Fibroblast of the conjunctiva (primary cell): ENCODE results near the gene UBAC1.
A peak's percentile ranks its signal among the peaks of the same experiment; 100 is the strongest.

Experiments used
- DNase-seq: peaks from one replicate; pipeline ENCODE4 v3.0.0-alpha.2; 2010; ENCODE audit warnings: low read depth

The UBAC1 gene

DNA sequence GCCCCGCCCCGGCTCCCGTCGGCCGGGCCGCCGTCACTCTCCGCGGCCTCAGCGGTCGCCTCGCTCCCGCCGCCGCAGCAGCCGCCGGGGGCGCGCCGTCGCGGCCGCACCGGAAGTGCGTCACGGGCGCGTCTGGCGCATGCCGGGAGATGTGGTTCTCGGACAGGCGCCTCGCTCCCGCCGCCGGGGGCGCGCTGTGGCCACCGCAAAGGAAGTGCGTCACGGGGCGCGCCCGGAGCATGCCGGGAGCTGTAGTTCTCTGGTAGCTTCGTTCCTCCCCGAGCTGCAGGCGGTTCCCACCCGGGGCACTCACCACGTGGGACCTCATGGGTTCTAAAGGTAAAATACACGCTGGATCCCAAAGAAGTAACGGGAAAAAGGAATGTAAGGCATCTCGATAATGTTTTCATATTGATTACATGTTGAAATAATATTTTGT, at the start of gene UBAC1:
Gene UBAC1, minus strand, starts transcription at position 97 of the 439 bp plus-strand sequence. CDS start 211 bp downstream, outside the sequence.
- DNase-seq: peak; percentile 83

GRCh38 chr9:136010615-136011361, 49.6 kb upstream of the UBAC1 start:
- DNase-seq: no peak

DNA sequence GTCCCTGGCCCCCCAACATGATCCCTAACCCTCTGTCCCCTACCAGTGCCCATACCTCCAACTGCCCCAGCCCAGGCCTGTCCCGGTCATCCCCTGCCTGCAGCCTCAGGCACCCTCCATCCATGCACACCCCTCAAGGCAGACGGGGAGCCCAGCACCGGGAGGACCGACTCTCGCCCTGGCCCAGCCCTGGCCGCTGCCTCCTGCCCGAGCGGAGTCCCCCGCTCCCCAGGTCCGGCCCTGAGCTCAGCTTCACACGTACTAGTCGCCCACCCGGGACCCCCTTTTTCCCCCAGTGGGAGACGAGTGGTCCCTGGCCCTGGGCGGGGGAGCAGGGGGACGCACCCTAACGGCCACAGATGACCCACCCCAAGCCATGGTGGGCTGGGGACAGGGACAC, 49.0 kb upstream of the UBAC1 start:
- DNase-seq: no peak

GRCh38 chr9:136009516-136009915, 48.3 kb upstream of the UBAC1 start:
- no peak for DNase-seq

DNA sequence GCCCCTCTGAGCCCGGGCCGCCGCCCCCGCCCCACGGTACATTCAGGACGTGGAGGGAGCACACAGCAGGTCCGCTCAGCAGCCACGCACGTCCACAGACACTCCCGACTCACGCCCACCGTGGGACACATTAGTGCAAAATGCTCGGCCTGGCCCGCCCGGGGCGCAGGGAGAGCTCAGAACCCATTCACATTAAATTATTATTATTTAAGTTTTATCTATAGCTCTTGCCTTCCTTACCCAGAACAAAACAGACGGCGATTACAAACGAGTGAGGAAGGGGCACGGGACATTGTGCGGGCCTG, 47.5 kb upstream of the UBAC1 start:
- no peak for DNase-seq

DNA sequence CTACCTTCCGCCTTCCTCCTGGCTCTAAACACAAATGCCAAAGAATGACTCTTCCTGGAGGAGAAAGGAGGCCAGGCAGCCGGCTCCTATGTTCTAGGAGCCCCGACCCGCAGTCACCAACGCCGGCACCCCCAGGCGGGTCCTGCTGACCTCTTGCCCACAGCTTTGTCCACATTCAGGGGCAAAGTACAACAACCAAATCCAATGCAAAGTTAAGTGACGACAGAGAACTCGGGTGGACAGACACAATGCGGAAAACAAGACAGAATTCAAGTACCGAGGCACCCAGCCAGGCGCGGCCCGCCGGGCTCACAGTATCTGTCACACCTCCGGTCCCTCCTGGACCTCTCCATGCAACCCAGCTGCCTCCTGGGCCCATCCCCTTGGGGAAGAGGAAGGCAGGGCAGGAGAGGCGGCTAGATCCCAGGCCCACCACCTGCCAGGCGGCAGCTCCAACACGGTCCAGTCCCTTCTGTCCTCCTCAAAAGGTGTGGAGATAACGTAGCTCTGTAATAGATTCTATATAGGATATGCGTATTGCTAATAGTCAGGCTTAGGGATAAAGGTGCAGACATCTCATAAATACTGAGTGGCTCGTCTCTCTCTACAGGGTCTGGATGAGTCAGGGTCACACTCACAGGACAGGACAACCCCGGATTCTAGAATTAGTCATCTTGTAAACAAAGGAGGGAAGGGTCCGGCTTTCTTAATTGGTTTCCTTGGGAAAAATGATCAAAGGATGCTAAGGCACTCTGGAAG, 46.9 kb upstream of the UBAC1 start:
- no peak for DNase-seq

GRCh38 chr9:136007276-136007933, 46.2 kb upstream of the UBAC1 start:
- DNase-seq: no peak

DNA sequence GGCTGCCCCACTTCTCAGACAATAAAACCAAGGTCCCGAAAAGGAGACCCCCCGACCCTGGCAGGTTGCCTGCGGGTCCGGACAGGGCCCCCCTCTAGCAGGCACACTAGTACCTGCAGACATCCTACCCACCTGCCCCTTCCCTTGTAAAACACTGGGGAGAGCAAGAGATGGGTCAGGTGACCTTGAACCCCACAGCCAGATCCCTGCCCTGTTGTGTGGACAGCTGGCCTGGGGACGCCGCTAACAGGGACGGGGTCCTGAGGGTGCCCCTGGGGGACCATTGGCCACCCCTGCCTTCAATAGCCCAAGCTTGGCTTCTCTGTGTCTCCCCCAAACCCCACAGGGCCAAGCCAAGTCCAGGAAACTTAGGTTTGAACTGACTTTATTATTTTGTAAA, 45.0 kb upstream of the UBAC1 start:
- DNase-seq: no peak

- DNase-seq: no peak
Measured at GRCh38 chr9:136004712-136005111, 43.5 kb upstream of the UBAC1 start.

GRCh38 chr9:136004219-136004618, 43.0 kb upstream of the UBAC1 start:
- DNase-seq: no peak

DNA sequence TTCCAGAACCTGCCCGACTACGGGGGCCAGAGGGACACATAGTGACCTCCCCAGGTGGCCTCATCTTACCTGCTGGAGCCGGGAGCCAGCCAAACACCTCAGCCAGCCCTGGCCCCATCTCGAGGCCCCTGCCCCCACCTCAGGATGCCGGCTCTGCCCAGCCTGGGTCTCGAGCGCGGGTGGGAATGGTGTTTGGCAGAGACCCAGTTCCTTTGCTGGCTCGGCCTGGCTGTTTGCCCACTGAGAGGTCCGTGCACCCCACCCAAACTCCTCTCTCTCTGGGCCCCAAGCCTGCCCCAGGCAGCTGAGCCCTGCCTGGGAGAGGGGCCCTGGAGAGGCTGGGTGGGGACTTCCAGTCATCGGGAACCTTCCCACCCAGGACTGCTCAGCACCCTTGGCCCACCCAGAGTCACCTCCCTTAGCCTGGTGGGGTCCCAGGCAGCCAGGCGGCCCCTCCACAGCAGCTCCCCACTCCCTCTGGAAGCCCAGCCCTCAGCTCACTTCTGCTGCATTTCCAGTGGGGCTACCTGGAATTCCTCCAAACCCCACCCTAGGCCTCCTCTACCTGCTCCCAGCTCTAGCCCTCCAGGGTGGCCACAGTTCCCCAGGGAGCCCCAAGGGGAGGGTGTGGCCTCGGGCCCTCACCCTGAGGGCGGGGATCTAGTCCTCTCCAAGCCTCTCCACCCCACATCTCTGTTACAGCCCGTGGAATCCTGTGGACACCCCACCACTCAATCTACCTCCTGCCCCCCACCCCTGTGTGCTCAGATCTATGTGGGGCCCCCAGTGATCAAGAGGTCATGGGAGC, 42.4 kb upstream of the UBAC1 start:
- no peak for DNase-seq

DNA sequence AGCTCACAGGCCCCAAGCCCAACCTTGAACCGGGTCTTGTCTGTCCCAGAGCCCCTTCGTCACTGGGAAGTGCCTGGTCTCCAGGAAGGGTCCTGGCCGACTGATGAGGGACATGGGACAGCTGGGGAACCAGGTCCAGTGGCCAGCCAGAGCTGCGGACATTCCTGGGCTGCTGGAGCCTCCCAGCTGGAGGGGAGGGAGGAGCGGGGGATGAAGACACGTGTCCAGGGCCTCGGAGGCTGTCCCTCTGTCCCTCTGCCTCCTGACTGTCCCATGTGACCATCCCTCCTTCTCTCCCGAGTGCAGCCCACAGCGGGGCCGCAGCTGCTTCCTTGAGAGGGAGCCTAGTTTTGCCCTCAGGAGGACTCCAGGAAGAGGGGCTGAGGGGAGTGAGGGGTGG, 41.7 kb upstream of the UBAC1 start:
- no peak for DNase-seq

- no peak for DNase-seq
Measured at GRCh38 chr9:136002215-136002614, 41.0 kb upstream of the UBAC1 start.

DNA sequence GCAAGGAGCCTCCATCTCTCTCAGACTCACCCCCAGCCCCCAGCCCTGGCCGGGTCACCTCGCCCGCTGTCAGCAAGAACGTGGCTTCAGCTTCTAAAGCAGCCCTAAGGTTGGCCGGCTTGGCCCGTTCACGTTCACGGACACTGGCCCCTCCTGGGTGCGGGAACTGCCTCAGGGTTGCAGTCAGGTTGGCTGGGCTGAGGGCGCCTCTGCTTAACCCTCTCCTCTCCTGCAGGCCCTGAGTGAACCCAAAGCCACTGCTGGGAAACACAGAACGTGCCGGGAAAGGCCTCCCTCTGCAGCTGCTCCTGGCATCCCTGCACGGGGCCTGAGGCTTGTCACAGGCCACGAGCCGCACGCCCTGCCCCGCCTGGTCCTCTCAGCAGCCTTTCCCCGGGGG, 40.1 kb upstream of the UBAC1 start:
- no peak for DNase-seq

DNA sequence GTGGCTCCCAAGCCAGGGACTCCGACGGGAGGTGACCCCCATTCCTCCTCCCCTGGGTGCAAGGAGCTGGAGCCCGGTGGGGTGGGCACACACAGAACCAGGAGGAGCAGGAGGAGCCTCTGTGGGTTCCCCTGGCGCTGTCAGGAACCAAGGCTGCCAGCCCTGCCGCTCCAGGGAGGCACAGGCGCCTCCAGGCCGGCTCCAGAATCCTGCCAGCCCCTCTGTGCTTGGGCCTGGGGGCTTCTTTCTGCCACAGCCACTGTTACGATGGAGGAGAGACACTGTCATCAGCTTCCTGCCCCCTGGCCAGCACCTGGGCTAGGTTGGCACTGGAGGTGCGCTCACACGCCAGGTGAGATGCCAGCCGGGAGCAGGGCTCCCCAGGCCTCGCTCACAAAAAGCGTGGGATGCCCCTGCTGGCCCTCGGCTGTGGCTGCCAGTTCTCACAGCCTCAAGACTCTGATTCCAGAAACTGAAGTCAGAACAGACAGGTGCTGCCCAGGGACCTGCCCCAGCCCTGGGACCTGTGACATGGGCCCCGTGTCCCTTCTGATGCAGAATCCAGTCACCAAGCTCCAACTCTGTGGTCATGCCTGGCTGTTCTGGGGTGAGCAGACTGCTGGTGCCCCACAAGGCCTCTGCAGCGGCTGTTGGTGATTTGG, 37.4 kb upstream of the UBAC1 start:
- DNase-seq: no peak

GRCh38 chr9:135998016-135998380, 36.8 kb upstream of the UBAC1 start:
- DNase-seq: no peak

DNA sequence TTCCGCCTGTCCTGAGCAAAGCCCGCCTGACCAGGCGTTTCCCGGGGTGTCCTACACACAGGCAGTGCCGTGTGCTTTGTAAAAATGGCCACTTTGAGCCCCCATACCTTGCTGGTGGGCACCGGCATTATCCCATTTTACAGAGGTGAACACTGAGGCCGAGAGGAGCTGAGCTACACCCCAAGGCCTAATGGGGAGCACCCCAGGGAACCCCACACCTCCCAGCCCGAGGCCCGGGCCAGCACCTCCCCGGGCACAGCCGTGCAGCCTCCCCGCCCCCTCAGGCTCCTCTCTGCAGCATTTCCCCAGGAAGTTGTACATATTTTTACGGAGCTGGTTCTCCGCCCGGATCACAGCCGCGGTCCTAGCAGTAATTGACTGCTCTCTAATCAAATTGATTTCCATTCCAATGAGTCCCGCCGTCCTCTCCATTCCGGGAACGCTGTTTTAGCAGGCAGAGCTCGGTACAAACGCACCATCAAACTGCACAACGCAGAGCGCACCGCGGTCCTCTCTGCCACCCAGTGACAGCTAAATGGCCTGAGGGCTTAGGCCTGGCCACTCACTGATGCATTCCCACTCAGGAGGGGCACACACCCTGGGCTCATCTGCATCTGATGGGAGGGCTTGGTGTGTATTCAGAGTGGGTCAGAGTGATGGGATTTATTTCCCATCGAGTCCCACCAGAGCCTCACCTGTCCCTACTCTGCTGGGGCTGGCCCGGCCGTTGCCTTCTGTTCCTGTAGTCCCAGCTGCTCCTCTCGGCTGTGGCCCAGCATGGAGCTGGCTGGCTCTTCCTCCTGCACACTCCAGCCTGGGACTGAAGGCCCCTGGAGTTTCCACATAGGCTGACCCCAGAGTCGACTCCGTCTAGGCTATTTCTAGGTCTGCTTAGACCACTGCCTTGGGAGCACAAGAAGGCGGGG, 36.2 kb upstream of the UBAC1 start:
- DNase-seq: no peak

DNA sequence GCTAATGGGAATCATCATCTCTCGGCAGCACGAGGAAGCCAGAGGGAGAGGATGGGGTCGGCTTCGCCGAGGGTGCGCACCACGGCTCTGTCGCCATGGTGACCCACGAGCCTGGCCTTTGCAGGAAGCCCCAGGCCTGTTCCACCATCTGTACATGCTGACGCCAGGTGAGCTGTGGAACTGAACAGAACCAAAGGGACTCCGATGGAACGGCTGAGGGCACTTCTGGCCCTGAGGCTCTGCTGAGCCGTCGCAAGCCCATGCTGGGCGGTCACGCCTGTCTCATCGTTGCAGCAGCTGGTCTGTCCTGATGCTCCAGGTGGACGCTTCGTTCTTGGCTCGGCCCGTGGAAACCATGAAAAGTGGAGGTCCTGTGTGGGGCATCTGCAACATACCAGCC, 34.6 kb upstream of the UBAC1 start:
- no peak for DNase-seq

- DNase-seq: no peak
Measured at GRCh38 chr9:135994501-135995192, 33.5 kb upstream of the UBAC1 start.
